Sigmoid colon (tissue), 4 donors: Measurements from ENCODE around the gene DCUN1D4.

Experiments used
- EP300 ChIP-seq, 4 donors: sonication (generic); formaldehyde crosslinking; IDR thresholded peaks; one replicate each; pipeline ENCODE4 v1.6.1; 2017; ENCODE audit warnings: antibody characterized with exemption in 4 of 4
- POLR2A ChIP-seq, 2 donors: fragments of 450-650 bp; IDR thresholded peaks; one replicate each; pipeline ENCODE4 v1.6.1; 2016; ENCODE audit warnings: antibody characterized with exemption in 2 of 2, mild to moderate bottlenecking in 2 of 2, moderate library complexity in 2 of 2
- POLR2AphosphoS5 ChIP-seq, 4 donors: sonication (generic); formaldehyde crosslinking; IDR thresholded peaks; one replicate each; pipeline ENCODE4 v1.6.1; 2017; ENCODE audit warnings: antibody characterized with exemption in 4 of 4
- TF ChIP-seq, protein P1 (sequence below), 4 experiments: fragments of 450-650 bp in 3 of 4; fragments of 200-600 bp in 1 of 4; IDR thresholded peaks; one replicate each; pipeline ENCODE4 v1.5.1; 2016 to 2019; ENCODE audit warnings: antibody characterized with exemption in 4 of 4, mild to moderate bottlenecking in 3 of 4, moderate library complexity in 2 of 4

DNA sequence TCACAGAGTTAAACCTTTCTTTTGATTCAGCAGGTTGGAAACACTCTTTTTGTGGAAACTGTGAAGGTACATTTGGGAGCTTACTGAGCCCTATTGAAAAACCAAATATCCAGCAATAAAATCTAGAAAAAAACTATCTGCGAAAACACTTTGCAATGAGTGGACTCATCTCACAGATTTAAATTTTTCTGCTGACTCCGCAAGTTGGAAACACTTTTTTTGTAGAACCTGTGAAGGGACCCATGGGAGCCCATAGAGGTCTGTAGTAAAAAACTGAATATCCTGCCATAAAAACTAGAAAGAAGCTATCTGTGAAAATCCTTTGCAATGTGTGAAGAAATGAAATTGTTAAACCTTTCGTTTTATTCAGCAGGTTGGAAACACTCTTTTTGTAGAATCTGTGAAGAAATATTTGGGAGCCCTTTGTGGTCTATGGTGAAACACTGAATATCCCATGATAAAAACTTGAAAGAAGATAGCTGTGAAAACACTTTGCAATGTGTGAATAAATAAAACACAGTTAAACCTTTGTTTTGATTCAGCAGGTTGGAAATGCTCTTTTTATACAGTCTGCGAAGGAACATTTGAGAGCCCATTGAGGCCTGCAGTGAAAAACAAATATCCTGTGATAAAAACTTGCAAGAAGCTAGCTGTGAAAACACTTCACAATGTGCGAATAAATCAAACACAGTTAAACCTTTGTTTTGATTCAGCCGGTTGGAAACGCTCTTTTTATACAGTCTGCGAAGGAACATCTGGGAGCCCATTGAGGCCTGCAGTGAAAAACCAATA, 22.3 kb upstream of the DCUN1D4 start:
- no peak for TF ChIP-seq POLR2AphosphoS5 (IDR thresholded peaks at IDR 0.05)
- TF ChIP-seq, protein P1, sequence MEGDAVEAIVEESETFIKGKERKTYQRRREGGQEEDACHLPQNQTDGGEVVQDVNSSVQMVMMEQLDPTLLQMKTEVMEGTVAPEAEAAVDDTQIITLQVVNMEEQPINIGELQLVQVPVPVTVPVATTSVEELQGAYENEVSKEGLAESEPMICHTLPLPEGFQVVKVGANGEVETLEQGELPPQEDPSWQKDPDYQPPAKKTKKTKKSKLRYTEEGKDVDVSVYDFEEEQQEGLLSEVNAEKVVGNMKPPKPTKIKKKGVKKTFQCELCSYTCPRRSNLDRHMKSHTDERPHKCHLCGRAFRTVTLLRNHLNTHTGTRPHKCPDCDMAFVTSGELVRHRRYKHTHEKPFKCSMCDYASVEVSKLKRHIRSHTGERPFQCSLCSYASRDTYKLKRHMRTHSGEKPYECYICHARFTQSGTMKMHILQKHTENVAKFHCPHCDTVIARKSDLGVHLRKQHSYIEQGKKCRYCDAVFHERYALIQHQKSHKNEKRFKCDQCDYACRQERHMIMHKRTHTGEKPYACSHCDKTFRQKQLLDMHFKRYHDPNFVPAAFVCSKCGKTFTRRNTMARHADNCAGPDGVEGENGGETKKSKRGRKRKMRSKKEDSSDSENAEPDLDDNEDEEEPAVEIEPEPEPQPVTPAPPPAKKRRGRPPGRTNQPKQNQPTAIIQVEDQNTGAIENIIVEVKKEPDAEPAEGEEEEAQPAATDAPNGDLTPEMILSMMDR (IDR thresholded peaks at IDR 0.05): no peak
- TF ChIP-seq POLR2A (IDR thresholded peaks at IDR 0.05): no peak
- TF ChIP-seq EP300 (IDR thresholded peaks at IDR 0.05): no peak
